ENCODE measurements around the gene BNC2. TPM values are rescaled to one million over a fixed set of nuclear protein-coding genes. Genes with fewer than 3 reads are reported as not detected.
A peak's percentile ranks its signal among the peaks of the same experiment; 100 is the strongest.
"Not testable (repeated sequence)": the region's sequence is repeated elsewhere in the genome, so short reads cannot be mapped to it uniquely, and the experiment has no call there.

Gene BNC2
- polyA plus RNA-seq, 1 donor from 2014 or later: not detected

DNA sequence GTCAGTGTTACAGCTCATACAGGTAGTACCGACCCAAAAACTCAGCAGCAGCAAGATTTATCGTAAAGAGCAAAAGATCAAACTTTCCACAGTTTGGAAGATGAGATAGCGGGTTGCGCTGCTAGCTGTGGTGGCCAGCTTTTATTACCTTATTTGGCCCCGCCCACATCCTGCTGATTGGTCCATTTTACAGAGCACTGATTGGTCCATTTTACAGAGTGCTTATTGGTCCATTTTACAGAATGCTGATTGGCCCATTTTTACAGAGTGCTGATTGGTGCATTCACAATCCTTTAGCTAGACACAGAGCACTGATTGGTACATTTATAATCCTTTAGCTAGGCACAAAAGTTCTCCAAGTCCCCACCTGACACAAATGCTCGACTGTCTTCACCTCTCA is 12.0 kb upstream of the BNC2 start:
- H3K4me3 Mint-ChIP-seq, H3K4me1 Mint-ChIP-seq, H3K36me3 Mint-ChIP-seq, H3K9me3 Mint-ChIP-seq, H3K27ac Mint-ChIP-seq, H3K27me3 Mint-ChIP-seq: not testable (repeated sequence)

DNA sequence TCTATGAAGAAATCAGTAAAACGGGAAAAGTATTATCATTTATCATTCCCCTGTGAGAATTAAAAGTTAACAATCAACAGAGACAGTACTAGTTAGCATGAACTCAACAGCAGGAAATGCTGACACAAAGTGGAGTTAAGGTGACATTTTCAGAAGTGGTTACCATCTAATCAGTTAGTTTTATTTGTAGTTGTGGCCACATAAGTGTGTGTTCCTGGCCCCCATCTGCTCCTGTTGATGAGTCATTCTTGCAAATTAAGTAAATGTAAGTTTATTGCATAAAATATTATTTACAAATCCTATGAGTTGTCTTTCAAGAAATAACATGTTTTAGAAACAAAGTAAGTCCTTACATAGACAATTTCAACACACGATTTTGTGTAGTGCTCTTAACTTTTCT is 8.9 kb upstream of the BNC2 start:
- no peak overlapping the region for H3K27ac Mint-ChIP-seq
- H3K36me3 Mint-ChIP-seq: peaks cover 4% of the 10 kb centered on the region
- no peaks in the 10 kb centered on the region for H3K27me3 Mint-ChIP-seq
- peaks cover 3 to 11% (median 4%) of the 10 kb centered on the region in 3 donors for H3K9me3 Mint-ChIP-seq
- no peaks in the 10 kb centered on the region for H3K4me1 Mint-ChIP-seq
- no peak overlapping the region for H3K4me3 Mint-ChIP-seq

DNA sequence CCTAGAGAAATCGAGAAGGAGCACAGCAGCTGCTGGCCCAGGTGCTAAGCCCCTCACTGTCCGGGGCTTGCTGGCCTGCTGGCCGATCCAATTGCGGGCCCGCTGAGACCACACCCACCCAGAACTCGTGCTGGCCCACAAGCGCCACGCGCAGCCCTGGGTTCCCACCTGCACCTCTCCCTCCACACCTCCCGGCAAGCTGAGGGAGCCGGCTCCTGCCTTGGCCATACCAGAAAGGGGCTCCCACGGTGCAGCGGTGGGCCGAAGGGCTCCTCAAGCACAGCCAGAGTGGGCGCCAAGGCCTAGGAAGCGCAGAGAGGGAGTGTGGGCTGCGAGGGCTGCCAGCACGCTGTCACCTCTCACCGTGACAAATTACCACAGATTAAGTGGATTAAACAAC is 6.8 kb upstream of the BNC2 start:
- peaks cover 2% of the 10 kb centered on the region for H3K27me3 Mint-ChIP-seq
- H3K4me3 Mint-ChIP-seq: no peak overlapping the region
- H3K9me3 Mint-ChIP-seq: peaks cover 3 to 12% (median 4%) of the 10 kb centered on the region in 3 donors
- H3K27ac Mint-ChIP-seq: no peak overlapping the region
- no peaks in the 10 kb centered on the region for H3K4me1 Mint-ChIP-seq
- peaks cover 4% of the 10 kb centered on the region for H3K36me3 Mint-ChIP-seq

DNA sequence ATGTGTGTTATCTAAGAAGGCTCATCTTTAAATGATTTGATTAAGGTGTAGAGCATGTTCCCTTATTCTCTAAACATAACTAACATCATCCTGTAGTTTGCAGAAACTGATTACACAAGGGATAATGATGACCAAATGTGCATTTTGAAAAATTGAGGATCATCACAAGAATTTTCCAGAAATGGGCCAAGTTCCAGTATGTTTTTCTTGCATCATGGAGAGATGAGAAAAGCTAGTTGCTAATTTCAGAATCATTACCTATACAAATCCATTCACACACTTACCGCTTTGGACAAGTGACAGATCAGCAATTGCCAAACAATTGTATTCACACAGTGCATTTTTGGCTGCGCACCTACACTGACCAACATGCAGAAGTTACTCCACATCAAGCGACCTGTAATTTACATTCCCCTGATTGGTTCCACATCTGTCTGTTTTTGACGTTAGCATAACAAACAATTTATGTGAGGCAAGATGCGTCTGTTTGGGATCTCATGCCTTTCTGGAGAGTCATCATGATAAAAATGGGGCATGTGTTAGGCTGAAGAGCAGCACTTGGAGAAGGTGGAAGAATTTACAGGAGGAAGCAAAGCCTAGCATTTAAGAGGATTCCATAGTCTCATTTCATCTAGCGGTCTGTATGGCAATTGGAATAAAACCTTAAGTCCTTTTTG is 2.8 kb upstream of the BNC2 start:
- no peaks in the 10 kb centered on the region for H3K36me3 Mint-ChIP-seq
- H3K27me3 Mint-ChIP-seq: peaks cover 17% of the 10 kb centered on the region
- no peak overlapping the region for H3K4me3 Mint-ChIP-seq
- H3K27ac Mint-ChIP-seq: peak overlapping the region in 1 of 3 donors; percentile 55
- H3K4me1 Mint-ChIP-seq: peaks cover 0 to 5% (median 2%) of the 10 kb centered on the region in 3 donors
- H3K9me3 Mint-ChIP-seq: peaks cover 0 to 9% (median 7%) of the 10 kb centered on the region in 3 donors

DNA sequence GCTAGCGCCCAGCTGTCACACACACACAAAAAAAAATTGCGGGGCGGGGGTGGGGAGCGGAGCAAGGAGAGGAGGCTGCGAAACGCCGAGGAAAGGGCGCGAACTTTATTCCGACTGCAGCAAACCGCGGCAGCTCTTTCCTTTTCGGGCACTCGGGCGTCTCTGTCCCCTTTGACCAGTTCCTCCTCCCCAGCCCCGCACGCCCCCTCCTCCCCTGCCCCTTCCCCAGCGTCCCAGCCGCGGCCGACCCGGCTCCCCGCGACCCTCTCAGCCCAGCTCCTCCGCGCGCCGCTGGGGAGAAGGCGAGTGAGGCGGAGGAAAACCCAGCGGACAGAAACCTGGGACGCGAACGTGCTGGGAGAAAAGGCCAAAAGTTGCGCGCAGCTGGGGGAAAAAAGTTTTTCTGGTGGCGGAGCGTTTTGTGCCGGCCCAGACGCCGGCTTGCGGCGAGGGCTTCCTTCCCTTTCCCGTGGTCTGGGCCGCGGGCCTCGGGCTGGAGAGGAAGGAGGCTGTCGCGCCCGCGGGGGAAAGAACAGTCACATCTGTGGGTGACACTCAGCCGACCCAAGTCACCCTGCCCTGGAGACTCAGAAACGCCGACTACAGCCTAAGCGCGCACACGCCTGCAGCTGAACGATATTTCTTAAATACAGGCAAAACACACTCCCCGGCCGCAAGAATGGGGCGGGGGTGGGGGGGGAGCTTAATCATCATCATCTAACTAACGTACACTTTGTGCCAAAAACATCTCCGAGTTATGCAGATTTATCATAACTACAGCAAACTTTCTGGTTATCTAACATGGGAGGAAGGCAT is 1.1 kb upstream of the BNC2 start:
- no peak overlapping the region for H3K27ac Mint-ChIP-seq
- H3K36me3 Mint-ChIP-seq: no peaks in the 10 kb centered on the region
- peaks cover 18% of the 10 kb centered on the region for H3K27me3 Mint-ChIP-seq
- no peak overlapping the region for H3K4me3 Mint-ChIP-seq
- H3K9me3 Mint-ChIP-seq: peaks cover 0 to 5% (median 4%) of the 10 kb centered on the region in 3 donors
- peaks cover 0 to 5% (median 2%) of the 10 kb centered on the region in 3 donors for H3K4me1 Mint-ChIP-seq

DNA sequence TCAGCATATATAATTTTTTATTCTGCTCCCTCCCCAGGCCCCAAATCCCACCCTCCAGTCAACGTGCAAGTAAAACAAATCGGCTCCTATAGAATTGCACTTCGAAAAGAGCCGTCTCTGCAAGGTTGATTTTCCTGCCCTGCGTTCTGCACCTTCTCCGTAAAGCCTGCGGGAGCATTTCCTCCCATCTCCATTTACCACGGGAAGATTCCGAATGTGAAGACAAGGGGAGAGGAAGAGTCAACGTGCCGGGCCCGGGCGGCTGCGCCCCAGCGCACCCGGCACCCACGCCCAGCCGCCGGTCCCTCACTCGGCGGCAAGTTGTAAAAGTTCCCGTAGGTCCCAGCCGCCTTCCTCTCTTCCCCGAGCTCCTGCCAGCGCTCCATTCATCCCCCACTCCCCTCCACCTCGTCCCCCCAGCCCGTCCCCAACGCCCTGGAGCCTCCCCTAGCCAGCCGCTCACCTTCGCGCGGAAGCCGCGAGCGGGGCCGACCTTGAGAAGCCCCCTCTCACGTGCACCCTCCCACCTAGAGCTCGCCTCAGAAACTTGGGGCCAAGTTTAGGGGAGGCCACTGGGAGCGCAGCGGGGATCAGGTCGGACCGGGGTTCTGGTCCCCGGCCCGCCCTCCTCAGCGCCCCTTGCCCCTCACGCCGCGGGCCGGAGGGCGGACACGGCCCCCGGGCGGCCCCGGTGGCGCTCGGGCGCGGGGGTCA is 431 bp downstream of the BNC2 start:
- peaks cover 18% of the 10 kb centered on the region for H3K27me3 Mint-ChIP-seq
- no peaks in the 10 kb centered on the region for H3K36me3 Mint-ChIP-seq
- H3K4me3 Mint-ChIP-seq: no peak overlapping the region
- H3K4me1 Mint-ChIP-seq: peaks cover 0 to 5% (median 2%) of the 10 kb centered on the region in 3 donors
- H3K9me3 Mint-ChIP-seq: peaks cover 0 to 4% (median 3%) of the 10 kb centered on the region in 3 donors
- H3K27ac Mint-ChIP-seq: no peak overlapping the region

DNA sequence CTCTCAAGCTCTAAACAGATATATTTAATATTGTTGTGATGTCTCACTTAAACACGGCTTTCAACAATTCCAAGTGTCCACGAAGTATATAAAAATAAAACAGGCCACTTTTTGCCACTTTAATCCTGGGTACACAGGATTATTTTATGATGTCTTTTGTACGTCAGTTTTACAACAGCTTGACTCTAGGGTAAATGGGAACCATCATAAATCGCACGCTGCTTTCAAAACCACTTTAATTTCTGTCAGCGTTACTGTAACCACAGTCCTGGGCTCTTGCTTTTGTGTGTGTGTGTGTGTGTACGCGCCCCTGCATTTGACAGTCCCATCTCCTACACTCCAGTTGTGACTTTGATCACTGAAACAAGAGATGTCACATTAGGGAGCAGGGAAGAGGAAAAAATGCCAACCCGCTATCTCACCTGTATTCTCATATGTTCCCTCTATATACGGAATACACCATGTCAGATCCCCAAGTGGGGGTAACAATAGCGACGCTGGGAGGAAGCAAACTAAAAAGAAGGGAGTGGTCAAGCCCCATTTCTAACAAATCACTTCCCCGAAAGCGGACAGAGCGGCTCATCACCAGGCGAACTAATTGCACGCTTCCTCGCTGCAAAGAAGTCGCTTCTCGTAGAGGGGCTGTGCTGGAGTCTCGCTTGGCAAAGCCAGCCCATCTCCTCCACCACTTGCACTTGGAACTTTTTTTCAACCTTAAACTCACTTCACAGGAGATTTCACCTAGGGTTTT is 1.2 kb downstream of the BNC2 start:
- no peaks in the 10 kb centered on the region for H3K36me3 Mint-ChIP-seq
- H3K27ac Mint-ChIP-seq: no peak overlapping the region
- no peak overlapping the region for H3K4me3 Mint-ChIP-seq
- peaks cover 18% of the 10 kb centered on the region for H3K27me3 Mint-ChIP-seq
- H3K4me1 Mint-ChIP-seq: peaks cover 0 to 5% (median 2%) of the 10 kb centered on the region in 3 donors
- peaks cover 0 to 4% (median 1%) of the 10 kb centered on the region in 3 donors for H3K9me3 Mint-ChIP-seq

DNA sequence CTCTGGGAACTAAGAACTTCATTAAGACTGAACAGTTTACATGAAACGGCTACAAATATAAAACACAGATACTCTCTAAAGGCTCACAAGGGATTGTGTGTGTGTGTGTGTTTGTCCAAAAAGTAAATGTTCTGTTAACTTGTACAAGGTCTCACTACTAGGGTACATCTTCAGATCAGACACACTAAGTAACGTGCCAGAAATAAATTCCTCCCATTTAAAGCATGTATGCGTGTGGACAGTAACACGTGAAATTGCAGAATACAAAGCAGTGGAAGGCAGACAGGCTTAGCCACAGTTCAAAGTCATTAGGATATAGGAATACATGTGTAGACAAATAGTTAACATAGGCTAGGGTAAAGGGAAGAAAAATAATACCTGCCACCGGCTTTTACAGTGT is 1.8 kb downstream of the BNC2 start:
- Mint-ChIP-seq H3K27ac (no peak overlapping the region), H3K4me3 (no peak overlapping the region), H3K4me1 (peaks cover 0 to 5% (median 2%) of the 10 kb centered on the region in 3 donors), H3K36me3 (no peaks in the 10 kb centered on the region), H3K9me3 (peaks cover 0 to 4% (median 0%) of the 10 kb centered on the region in 3 donors), H3K27me3 (peaks cover 18% of the 10 kb centered on the region)

DNA sequence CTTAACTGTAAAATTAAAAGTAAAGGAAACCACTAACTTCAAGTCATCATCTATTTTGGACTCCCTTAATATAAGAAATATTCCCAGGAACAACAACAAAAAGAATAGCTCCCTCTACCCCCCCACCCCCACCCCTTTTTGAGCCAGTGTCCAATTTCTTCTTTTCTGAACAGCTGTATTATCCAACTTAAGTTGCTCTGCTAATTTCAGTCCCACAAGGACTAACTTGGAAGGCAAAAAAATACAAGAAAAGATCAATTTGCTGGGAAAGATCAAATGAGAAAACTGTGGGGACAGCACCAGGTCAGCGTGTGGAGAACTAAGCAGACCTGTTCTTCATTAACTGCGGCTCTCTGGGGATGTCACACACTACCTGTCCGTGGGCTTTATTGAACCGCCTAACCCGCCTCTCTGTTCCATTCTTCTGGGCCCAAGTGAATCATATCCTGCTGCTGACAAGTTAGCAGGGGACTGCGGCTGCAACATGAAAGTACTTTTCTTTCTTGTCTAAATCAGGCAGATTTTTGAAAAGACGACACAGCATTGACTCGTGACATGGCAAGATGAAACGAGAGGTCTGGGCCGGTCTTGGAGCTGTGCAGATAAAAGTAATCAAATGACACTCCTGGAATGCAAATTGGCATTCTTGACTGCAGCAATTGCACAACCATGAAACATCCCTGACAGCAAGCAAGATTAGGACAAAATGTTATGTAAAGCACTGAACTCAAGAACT is 2.7 kb downstream of the BNC2 start:
- H3K4me1 Mint-ChIP-seq: peaks cover 0 to 5% (median 2%) of the 10 kb centered on the region in 3 donors
- H3K27ac Mint-ChIP-seq: no peak overlapping the region
- H3K9me3 Mint-ChIP-seq: peaks cover 0 to 4% (median 0%) of the 10 kb centered on the region in 3 donors
- H3K4me3 Mint-ChIP-seq: no peak overlapping the region
- no peaks in the 10 kb centered on the region for H3K36me3 Mint-ChIP-seq
- H3K27me3 Mint-ChIP-seq: peaks cover 17% of the 10 kb centered on the region

DNA sequence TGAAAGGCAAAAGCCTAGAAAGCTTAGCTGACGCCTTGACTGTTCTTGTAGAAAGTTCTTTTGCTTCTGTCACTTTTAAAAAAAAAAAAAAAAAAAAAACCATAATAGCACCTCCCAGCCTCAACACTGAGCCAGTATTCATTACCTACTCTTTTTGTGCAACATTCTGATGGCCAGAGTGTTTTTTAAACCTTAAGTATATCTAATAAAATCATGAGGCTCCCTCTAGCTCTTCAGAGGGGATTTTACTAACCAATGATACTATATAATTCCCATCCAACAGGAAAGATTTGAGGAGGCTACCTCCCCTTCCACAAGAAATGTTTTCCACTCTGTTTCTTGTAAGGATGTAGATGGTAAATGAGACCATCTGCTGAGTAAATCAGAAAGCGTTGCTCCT is 3.9 kb downstream of the BNC2 start:
- Mint-ChIP-seq H3K4me1 (peaks cover 0 to 5% (median 2%) of the 10 kb centered on the region in 3 donors), H3K36me3 (no peaks in the 10 kb centered on the region), H3K27ac (no peak overlapping the region), H3K27me3 (peaks cover 14% of the 10 kb centered on the region), H3K9me3 (peaks cover 0 to 4% (median 0%) of the 10 kb centered on the region in 3 donors), H3K4me3 (no peak overlapping the region)

DNA sequence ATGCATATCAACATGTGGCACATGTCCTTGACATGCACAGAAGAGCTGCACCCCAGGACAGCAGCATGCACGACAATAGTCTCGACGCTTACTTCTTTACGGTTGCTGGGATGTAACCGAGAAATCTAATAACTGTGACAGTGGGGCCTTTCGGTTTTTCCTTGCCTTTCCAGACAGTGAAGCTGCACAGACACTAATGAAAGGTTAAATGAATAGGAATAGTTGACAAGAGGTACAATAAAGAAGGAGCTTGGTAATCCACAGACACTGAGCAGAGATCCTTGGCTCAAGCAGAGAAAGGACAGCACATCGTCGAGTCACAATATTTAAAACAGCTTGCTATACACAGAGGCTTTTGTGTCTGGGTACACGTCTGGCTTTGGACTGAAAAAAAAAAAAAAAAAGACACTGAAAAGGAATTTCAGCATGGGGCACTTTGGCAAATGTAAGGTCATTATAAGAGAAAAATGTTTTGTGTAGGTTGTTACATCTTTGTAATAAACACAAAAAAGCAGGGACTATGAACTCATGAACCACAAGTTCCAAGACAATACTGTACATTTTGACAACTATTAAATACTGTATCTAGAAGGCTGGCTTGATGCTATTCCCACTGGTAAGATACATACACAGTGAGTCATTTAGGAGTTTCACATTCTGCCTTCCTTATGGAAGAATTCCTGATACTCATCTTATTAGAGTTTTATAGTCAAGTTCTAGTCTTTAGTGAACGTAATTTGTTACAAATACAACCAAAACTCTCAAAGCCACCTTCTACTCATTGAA is 5.6 kb downstream of the BNC2 start:
- Mint-ChIP-seq H3K4me1 (peaks cover 0 to 5% (median 0%) of the 10 kb centered on the region in 3 donors), H3K4me3 (no peak overlapping the region), H3K36me3 (no peaks in the 10 kb centered on the region), H3K27me3 (peaks cover 8% of the 10 kb centered on the region), H3K9me3 (peaks cover 0 to 4% (median 2%) of the 10 kb centered on the region in 3 donors), H3K27ac (no peak overlapping the region)

DNA sequence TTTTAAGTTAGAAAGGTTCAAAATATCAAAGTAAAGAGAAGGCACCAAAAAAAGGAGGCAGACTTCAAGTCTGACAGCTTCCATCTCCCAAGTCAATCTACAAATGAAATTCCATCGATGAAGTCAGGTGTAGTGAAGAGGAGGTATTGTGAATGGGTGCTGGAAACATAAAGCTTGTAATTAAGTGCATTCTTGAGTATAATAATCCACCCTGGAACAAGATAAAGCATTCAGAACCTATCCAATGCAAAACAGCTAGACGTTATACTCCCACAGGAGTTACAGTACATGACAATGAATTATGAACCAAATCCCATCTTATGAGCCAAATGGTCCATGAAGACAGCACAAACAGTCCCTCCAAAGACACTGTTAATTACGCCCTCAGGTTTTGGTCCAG is 22.3 kb downstream of the BNC2 start:
- H3K4me1 Mint-ChIP-seq: no peaks in the 10 kb centered on the region
- H3K9me3 Mint-ChIP-seq: peaks cover 0 to 4% (median 3%) of the 10 kb centered on the region in 3 donors
- H3K27me3 Mint-ChIP-seq: no peaks in the 10 kb centered on the region
- H3K36me3 Mint-ChIP-seq: peaks cover 1% of the 10 kb centered on the region
- H3K4me3 Mint-ChIP-seq: no peak overlapping the region
- H3K27ac Mint-ChIP-seq: no peak overlapping the region

DNA sequence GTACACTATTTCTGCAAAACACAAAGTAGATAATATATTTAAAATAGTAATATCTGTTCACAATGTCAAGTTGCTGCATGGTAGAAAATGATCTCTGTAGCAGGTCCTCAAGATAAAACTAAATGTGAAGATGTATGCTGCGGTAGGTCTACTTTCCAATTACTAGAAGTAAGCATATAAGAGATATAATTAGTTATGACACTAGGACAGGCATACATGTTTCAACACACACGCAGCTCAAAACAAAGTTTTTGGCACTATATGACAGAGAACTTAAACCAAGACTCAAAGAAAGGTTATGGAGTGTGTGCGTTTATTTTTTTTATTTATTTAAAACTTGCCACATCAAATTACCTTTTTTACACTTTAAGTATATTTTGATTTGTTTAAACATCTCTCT is 23.5 kb downstream of the BNC2 start:
- no peak overlapping the region for H3K27ac Mint-ChIP-seq
- H3K36me3 Mint-ChIP-seq: peaks cover 1% of the 10 kb centered on the region
- no peaks in the 10 kb centered on the region for H3K4me1 Mint-ChIP-seq
- no peak overlapping the region for H3K4me3 Mint-ChIP-seq
- peaks cover 0 to 4% (median 0%) of the 10 kb centered on the region in 3 donors for H3K9me3 Mint-ChIP-seq
- no peaks in the 10 kb centered on the region for H3K27me3 Mint-ChIP-seq

All from IgD-negative memory B cell (primary cell).